ENCODE results near the gene SDK1. TPM values are rescaled to one million over a fixed set of nuclear protein-coding genes. Genes with fewer than 3 reads are reported as not detected.

The SDK1 gene
- total RNA-seq, 3 donors from 2014 or later (not counting 1 experiment from before 2014, with no cell fraction given): 0.05 to 0.11 TPM; not detected in 1

DNA sequence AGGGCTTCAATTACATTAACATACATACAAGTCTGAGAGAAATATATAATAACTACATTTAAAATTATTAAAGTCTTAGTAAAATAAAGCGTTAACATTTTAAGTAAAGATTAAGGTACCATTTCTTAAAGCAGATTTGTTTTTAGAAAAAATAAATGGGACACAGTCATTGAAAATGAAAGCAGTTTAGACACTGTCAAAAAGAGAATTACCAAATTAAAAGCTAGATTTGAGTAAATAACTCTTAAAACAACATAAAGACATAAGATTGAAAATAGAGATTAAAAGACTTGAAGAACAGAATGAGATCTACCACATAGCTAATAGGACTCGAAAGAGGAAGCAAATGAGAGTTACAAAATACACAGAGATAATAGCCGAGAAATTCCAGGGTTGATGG lies 818.8 kb downstream of the SDK1 start:
- TF ChIP-seq CTCF (IDR thresholded peaks at IDR 0.05): no peak
- Mint-ChIP-seq H3K27ac (no peak overlapping the region), H3K4me3 (no peak overlapping the region), H3K36me3 (peaks cover 19% of the 10 kb centered on the region), H3K9me3 (peaks cover 9 to 11% of the 10 kb centered on the region in 2 donors), H3K4me1 (peaks cover 7 to 8% of the 10 kb centered on the region in 2 donors), H3K27me3 (ENCODE audit: low read depth in 2 of 2) (peaks cover 0 to 1% of the 10 kb centered on the region in 2 donors)
- DNase-seq (no peak), ATAC-seq (no peak)
- Histone ChIP-seq H3K27ac (ENCODE audit: low read length) (no peak overlapping the region), H3K4me1 (ENCODE audit: control insufficient read depth, insufficient read depth, low read length) (peaks cover 6% of the 10 kb centered on the region), H3K36me3 (ENCODE audit: control insufficient read depth, insufficient read depth, low read length) (no peaks in the 10 kb centered on the region), H3K4me3 (ENCODE audit: low read length) (no peak overlapping the region), H3K9me3 (ENCODE audit: control insufficient read depth, insufficient read depth, low read length) (peaks cover 6% of the 10 kb centered on the region), H3K27me3 (ENCODE audit: control insufficient read depth, insufficient read depth, low read length) (no peaks in the 10 kb centered on the region)
- intact Hi-C loops (cut with micrococcal nuclease): no loop called here
- 100% methylated on average over 1 of the region's 3 CpGs for WGBS (ENCODE audit: insufficient coverage)

- Mint-ChIP-seq H3K27ac (no peak overlapping the region), H3K36me3 (peaks cover 19% of the 10 kb centered on the region), H3K4me3 (no peak overlapping the region), H3K27me3 (ENCODE audit: low read depth in 2 of 2) (peaks cover 0 to 5% of the 10 kb centered on the region in 2 donors), H3K4me1 (peaks cover 7 to 17% of the 10 kb centered on the region in 2 donors), H3K9me3 (peaks cover 11 to 14% of the 10 kb centered on the region in 2 donors)
- TF ChIP-seq CTCF (IDR thresholded peaks at IDR 0.05): no peak
- DNase-seq (no peak), ATAC-seq (no peak)
- intact Hi-C loops (cut with micrococcal nuclease): no loop called here
- H3K4me3 ChIP-seq (ENCODE audit: low read length): no peak overlapping the region
- H3K4me1 ChIP-seq (ENCODE audit: control insufficient read depth, insufficient read depth, low read length): peaks cover 6% of the 10 kb centered on the region
- peaks cover 6% of the 10 kb centered on the region for H3K9me3 ChIP-seq (ENCODE audit: control insufficient read depth, insufficient read depth, low read length)
- no peaks in the 10 kb centered on the region for H3K36me3 ChIP-seq (ENCODE audit: control insufficient read depth, insufficient read depth, low read length)
- H3K27me3 ChIP-seq (ENCODE audit: control insufficient read depth, insufficient read depth, low read length): no peaks in the 10 kb centered on the region
- H3K27ac ChIP-seq (ENCODE audit: low read length): no peak overlapping the region
- 53% methylated on average over 2 of the region's 2 CpGs for WGBS (ENCODE audit: insufficient coverage)
Observed at GRCh38 chr7:4123346-4123745, 822.3 kb downstream of the SDK1 start.

DNA sequence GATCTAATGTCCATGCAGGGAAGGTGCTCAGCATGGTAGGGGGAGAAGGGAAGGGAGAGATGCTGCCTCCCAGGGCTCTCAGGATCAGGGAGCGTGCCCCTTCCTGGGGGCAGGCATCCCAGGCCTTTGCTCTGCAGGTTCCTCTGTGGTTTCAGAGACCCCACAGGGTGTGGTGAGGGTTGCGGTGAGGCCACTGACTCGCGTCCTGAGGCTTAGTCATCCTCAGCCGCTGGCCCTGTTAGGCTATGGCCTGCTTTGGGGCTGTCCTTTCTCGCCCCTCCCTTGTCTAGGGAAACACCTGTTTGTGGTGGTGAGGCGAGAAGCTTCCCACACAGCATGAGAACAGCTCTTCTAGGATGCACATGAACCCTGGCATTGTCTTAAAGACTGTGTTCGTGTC lies 822.8 kb downstream of the SDK1 start:
- Histone ChIP-seq H3K4me1 (ENCODE audit: control insufficient read depth, insufficient read depth, low read length) (peaks cover 6% of the 10 kb centered on the region), H3K27ac (ENCODE audit: low read length) (no peak overlapping the region), H3K27me3 (ENCODE audit: control insufficient read depth, insufficient read depth, low read length) (no peaks in the 10 kb centered on the region), H3K4me3 (ENCODE audit: low read length) (no peak overlapping the region), H3K36me3 (ENCODE audit: control insufficient read depth, insufficient read depth, low read length) (no peaks in the 10 kb centered on the region), H3K9me3 (ENCODE audit: control insufficient read depth, insufficient read depth, low read length) (peaks cover 6% of the 10 kb centered on the region)
- no peak overlapping the region for H3K27ac Mint-ChIP-seq
- H3K4me1 Mint-ChIP-seq: peaks cover 7 to 18% of the 10 kb centered on the region in 2 donors
- H3K36me3 Mint-ChIP-seq: peaks cover 19% of the 10 kb centered on the region
- H3K4me3 Mint-ChIP-seq: no peak overlapping the region
- DNase-seq (no peak), ATAC-seq (peak in 2 of 3 donors; percentile 42 to 70)
- H3K27me3 Mint-ChIP-seq (ENCODE audit: low read depth in 2 of 2): peaks cover 0 to 5% of the 10 kb centered on the region in 2 donors
- intact Hi-C loops (cut with micrococcal nuclease): no loop called here
- H3K9me3 Mint-ChIP-seq: peaks cover 11 to 14% of the 10 kb centered on the region in 2 donors
- WGBS (ENCODE audit: insufficient coverage): 28% methylated on average over 8 of the region's 8 CpGs
- TF ChIP-seq CTCF (IDR thresholded peaks at IDR 0.05): no peak
